ENCODE results near the gene RUFY2. TPM values are rescaled to one million over a fixed set of nuclear protein-coding genes. Genes with fewer than 3 reads are reported as not detected.

Gene RUFY2
- total and polyA plus RNA-seq, 11 donors, result 3.2 to 11.8 (median 8.6) TPM

DNA sequence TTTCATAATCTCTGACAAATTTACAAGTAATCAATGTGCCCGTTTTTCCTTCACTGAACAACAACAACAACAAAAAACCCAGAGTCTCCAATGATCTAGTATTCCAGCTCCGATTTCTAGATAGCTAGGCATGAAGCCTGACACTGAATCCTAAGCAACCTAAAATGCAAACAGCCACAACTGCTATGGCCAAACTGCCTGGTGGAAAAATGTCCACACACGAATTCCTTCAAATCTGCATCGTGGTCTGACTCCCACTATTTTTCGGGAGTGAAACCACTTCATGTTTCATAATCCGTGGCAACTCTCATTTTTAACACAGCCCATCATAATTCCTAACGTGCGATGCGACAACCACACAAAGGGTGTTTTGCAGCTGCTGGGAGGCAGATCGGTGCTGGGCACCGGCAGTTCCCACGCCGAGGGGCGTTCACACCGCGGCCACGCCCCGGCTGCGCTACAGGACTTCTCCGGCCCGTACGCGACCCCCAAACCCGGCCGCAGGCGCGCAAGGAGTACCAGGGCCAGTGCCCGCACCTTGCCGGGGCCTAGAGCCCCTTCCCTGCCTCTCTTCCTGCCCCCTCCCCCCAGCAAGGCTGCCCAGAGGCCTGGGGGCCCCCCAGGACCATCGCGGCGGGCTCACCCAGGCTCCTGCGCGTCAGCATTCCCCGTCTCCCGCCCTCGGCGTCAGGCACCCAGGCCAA is 814 bp downstream of the RUFY2 start:
- Histone ChIP-seq H3K4me3 (peak overlapping the region; percentile 69 to 100 (median 96)), H3K4me1 (peaks cover 0 to 30% (median 6%) of the 10 kb centered on the region in 12 donors), H3K27ac (peak overlapping the region; percentile 86 to 96 (median 93)), H3K27me3 (no peaks in the 10 kb centered on the region), H3K9me3 (no peaks in the 10 kb centered on the region), H3K36me3 (peaks cover 0 to 14% (median 6%) of the 10 kb centered on the region in 9 donors)
- DNase-seq, result peak; percentile 36 to 79 (median 58)
- TF ChIP-seq POLR2A (IDR thresholded peaks at IDR 0.05), result no peak
- TF ChIP-seq CTCF (IDR thresholded peaks at IDR 0.05), result no peak
- peak; percentile 38 to 73 (median 71) for ATAC-seq
- intact Hi-C loops (cut with DNase I), result loop anchor here in 2 of 10 donors (2.0 to 10.0 kb wide), 2 partner anchors 317 to 489 kb away; no protein-coding TSS in a partner anchor
- 0 to 1% (median 1%) methylated on average over 27 to 38 of the region's 38 CpGs for WGBS, 4 donors

- WGBS, 4 donors, result 82 to 89% (median 83%) methylated on average over 4 of the region's 4 CpGs
- Histone ChIP-seq H3K27me3 (no peaks in the 10 kb centered on the region), H3K9me3 (no peaks in the 10 kb centered on the region), H3K27ac (no peak overlapping the region), H3K4me3 (no peak overlapping the region), H3K36me3 (peaks cover 0 to 38% (median 27%) of the 10 kb centered on the region in 9 donors), H3K4me1 (peaks cover 0 to 30% (median 6%) of the 10 kb centered on the region in 12 donors)
- DNase-seq (no peak), ATAC-seq (no peak)
- no peak for TF ChIP-seq POLR2A (IDR thresholded peaks at IDR 0.05)
- TF ChIP-seq CTCF (IDR thresholded peaks at IDR 0.05), result no peak
- intact Hi-C loops (cut with DNase I), result loop anchor here in 2 of 10 donors (5.0 to 10.0 kb wide), 2 partner anchors 56 to 491 kb away; no protein-coding TSS in a partner anchor
These were observed 3.4 kb downstream of the RUFY2 start for GRCh38 chr10:68403701-68404100.

GRCh38 chr10:68402276-68402675 is 4.8 kb downstream of the RUFY2 start:
- intact Hi-C loops (cut with DNase I), result loop anchor here in 2 of 10 donors (5.0 to 10.0 kb wide), 2 partner anchors 55 to 493 kb away; no protein-coding TSS in a partner anchor
- Histone ChIP-seq H3K27ac (no peak overlapping the region), H3K4me1 (peaks cover 0 to 26% (median 6%) of the 10 kb centered on the region in 12 donors), H3K9me3 (no peaks in the 10 kb centered on the region), H3K27me3 (no peaks in the 10 kb centered on the region), H3K4me3 (no peak overlapping the region), H3K36me3 (peaks cover 0 to 48% (median 32%) of the 10 kb centered on the region in 9 donors)
- ATAC-seq (no peak), DNase-seq (no peak)
- no peak for TF ChIP-seq CTCF (IDR thresholded peaks at IDR 0.05)
- TF ChIP-seq POLR2A (IDR thresholded peaks at IDR 0.05), result no peak
- 59 to 78% (median 73%) methylated on average over 1 of the region's 1 CpG for WGBS, 4 donors

GRCh38 chr10:68397005-68397404 is 10.1 kb downstream of the RUFY2 start:
- no peak for ATAC-seq
- Histone ChIP-seq H3K27ac (no peak overlapping the region), H3K4me3 (no peak overlapping the region), H3K4me1 (no peaks in the 10 kb centered on the region), H3K9me3 (no peaks in the 10 kb centered on the region), H3K27me3 (no peaks in the 10 kb centered on the region), H3K36me3 (peaks cover 0 to 98% (median 82%) of the 10 kb centered on the region in 9 donors)
- TF ChIP-seq CTCF (IDR thresholded peaks at IDR 0.05), result no peak
- TF ChIP-seq POLR2A (IDR thresholded peaks at IDR 0.05), result no peak
- intact Hi-C loops (cut with DNase I), result loop anchor here in 2 of 10 donors (10.0 kb wide), 1 partner anchor 52 kb away; no protein-coding TSS in a partner anchor
- WGBS, 4 donors, result 95 to 100% (median 99%) methylated on average over 1 of the region's 1 CpG
- DNase-seq, result no peak

Measured in heart left ventricle (tissue), 16 donors.